ENCODE data around the gene ECHS1. TPM values are rescaled to one million over a fixed set of nuclear protein-coding genes. Genes with fewer than 3 reads are reported as not detected.

The ECHS1 gene
- total RNA-seq, 1 experiment from 2014 or later, result 58.0 TPM

DNA sequence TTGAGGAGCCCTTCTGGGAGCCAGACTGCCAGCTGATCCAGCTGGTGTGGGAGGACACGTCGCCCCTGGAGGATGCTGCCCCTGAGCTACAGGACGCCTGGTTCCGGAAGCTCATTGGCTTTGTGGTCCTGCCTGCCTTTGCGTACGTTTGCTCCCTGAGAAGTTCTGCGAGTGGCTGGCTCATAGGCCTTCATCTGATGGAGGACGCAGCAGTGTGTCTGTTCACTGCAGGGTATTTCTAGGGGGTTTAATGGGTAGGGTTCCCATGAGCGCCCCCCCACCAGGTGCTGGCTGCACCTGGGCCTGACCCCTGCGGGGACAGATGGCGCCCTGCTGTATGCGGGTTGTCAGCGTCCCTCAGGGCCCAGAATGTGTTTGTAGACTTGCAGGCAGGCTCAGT lies 10.9 kb upstream of the ECHS1 start (continued):
- TF ChIP-seq FOSL1 (IDR thresholded peaks at IDR 0.05; ENCODE audit: low read depth) (no peak), POLR2AphosphoS5 (IDR thresholded peaks at IDR 0.05; ENCODE audit: low read depth, low read length) (no peak), CBX3 (IDR thresholded peaks at IDR 0.05; ENCODE audit: low read depth) (no peak), JUND (IDR thresholded peaks at IDR 0.05) (no peak)

GRCh38 chr10:133383551-133383950 lies 10.4 kb upstream of the ECHS1 start:
- no peaks in the 10 kb centered on the region for H3K27me3 ChIP-seq (ENCODE audit: insufficient read depth, low read length)
- no peaks in the 10 kb centered on the region for H3K9me2 ChIP-seq (ENCODE audit: insufficient read depth)
- no peak overlapping the region for H3K4me2 ChIP-seq (ENCODE audit: low read length)
- ATAC-seq, result no peak
- TF ChIP-seq CBX3 (IDR thresholded peaks at IDR 0.05; ENCODE audit: low read depth), result no peak
- ChIA-PET RAD21 (ENCODE audit: low non-redundant PET in 1 of 2, low total read pairs in 2 of 2, uncharacterized antibody in 2 of 2, unreplicated experiment in 2 of 2) (no interaction called here), POLR2A (no interaction called here), CTCF (no interaction called here)
- no peak overlapping the region for H3K27ac ChIP-seq (ENCODE audit: low read depth, low read length)
- no TSS peak for BruUV-seq (replicated peaks)
- DNase-seq (ENCODE audit: low read depth, low spot score), result no peak
- no peak overlapping the region for H3K9ac ChIP-seq (ENCODE audit: low read length)
- no peaks in the 10 kb centered on the region for H3K36me3 ChIP-seq (ENCODE audit: control insufficient read depth in 1 of 2, insufficient read depth in 2 of 2, low read length in 2 of 2)
- H4K20me1 ChIP-seq (ENCODE audit: insufficient read depth), result no peaks in the 10 kb centered on the region
- no peak overlapping the region for H2AFZ ChIP-seq (ENCODE audit: low read depth, low read length, poor library complexity, severe bottlenecking)
- no peaks in the 10 kb centered on the region for H3K9me3 ChIP-seq (ENCODE audit: control insufficient read depth in 1 of 2, insufficient read depth in 1 of 2, low read depth in 1 of 2, low read length in 2 of 2)
- no peaks in the 10 kb centered on the region for H3K79me2 ChIP-seq (ENCODE audit: insufficient read depth, low read length)
- intact Hi-C loops (cut with micrococcal nuclease), result no loop called here
- H3K4me3 ChIP-seq (replicated peaks in 1 of 2; ENCODE audit: low read depth in 1 of 2, low read length in 2 of 2), result no peak overlapping the region
- H3K4me1 ChIP-seq (ENCODE audit: control insufficient read depth in 1 of 2, insufficient read depth in 2 of 2, low read length in 2 of 2), result no peaks in the 10 kb centered on the region

DNA sequence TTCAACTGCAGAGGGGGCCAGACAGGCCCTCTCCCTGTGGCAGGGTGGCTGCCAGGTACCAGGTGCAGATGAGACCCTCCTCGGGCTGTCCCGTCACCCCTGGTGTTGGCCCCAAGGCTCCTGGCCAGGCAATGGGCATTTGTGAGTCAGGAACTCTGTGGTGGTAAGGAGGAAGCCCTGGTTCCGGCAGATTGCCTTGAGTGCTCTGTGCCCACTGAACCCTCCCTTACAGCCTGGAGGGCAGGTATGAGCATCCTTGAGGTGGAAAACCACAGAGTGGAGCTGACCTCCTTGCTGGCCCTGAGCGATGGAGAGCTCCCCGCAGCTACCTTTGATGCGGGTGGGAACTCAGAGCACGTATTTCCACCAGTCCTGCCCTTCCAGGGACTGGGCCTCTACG lies 7.9 kb upstream of the ECHS1 start:
- TSS peak; percentile 38 for BruUV-seq (replicated peaks)
- POLR2A ChIA-PET, result no interaction called here
- H2AFZ ChIP-seq (ENCODE audit: low read depth, low read length, poor library complexity, severe bottlenecking), result no peak overlapping the region

More for the DNA sequence above, 7.9 kb upstream of the ECHS1 start:
- no peak overlapping the region for H3K9ac ChIP-seq (ENCODE audit: low read length)
- RAD21 ChIA-PET (ENCODE audit: low non-redundant PET in 1 of 2, low total read pairs in 2 of 2, uncharacterized antibody in 2 of 2, unreplicated experiment in 2 of 2), result no interaction called here
- no peaks in the 10 kb centered on the region for H3K36me3 ChIP-seq (ENCODE audit: control insufficient read depth in 1 of 2, insufficient read depth in 2 of 2, low read length in 2 of 2)
- no peaks in the 10 kb centered on the region for H3K9me3 ChIP-seq (ENCODE audit: control insufficient read depth in 1 of 2, insufficient read depth in 1 of 2, low read depth in 1 of 2, low read length in 2 of 2)
- no peak for ATAC-seq
- no peak for DNase-seq (ENCODE audit: low read depth, low spot score)
- H4K20me1 ChIP-seq (ENCODE audit: insufficient read depth), result no peaks in the 10 kb centered on the region
- H3K4me2 ChIP-seq (ENCODE audit: low read length), result no peak overlapping the region
- H3K79me2 ChIP-seq (ENCODE audit: insufficient read depth, low read length), result no peaks in the 10 kb centered on the region
- CTCF ChIA-PET, result no interaction called here
- H3K9me2 ChIP-seq (ENCODE audit: insufficient read depth), result no peaks in the 10 kb centered on the region
- H3K27me3 ChIP-seq (ENCODE audit: insufficient read depth, low read length), result no peaks in the 10 kb centered on the region
- TF ChIP-seq SIN3A (IDR thresholded peaks at IDR 0.05; ENCODE audit: low read depth) (no peak), TCF7L2 (IDR thresholded peaks at IDR 0.05; ENCODE audit: borderline replicate concordance, extremely low read depth, insufficient read depth, insufficient read length) (no peak), EZH2phosphoT487 (IDR thresholded peaks at IDR 0.05; ENCODE audit: borderline replicate concordance) (no peak), CBX3 (IDR thresholded peaks at IDR 0.05; ENCODE audit: low read depth) (no peak), ATF3 (IDR thresholded peaks at IDR 0.05) (no peak)
- H3K4me1 ChIP-seq (ENCODE audit: control insufficient read depth in 1 of 2, insufficient read depth in 2 of 2, low read length in 2 of 2), result peaks cover 0 to 6% of the 10 kb centered on the region in 2 experiments; a peak in 1 of 4 replicates
- H3K27ac ChIP-seq (ENCODE audit: low read depth, low read length), result no peak overlapping the region
- intact Hi-C loops (cut with micrococcal nuclease), result no loop called here
- no peak overlapping the region for H3K4me3 ChIP-seq (replicated peaks in 1 of 2; ENCODE audit: low read depth in 1 of 2, low read length in 2 of 2)
